GM19467 (cell line): ENCODE data around the gene ACSM6.

Experiments
- ATAC-seq: cut with Tn5 transposase; IDR thresholded peaks from one replicate; pipeline ENCODE4 v1.9.1; 2021; ENCODE audit warnings: mild to moderate bottlenecking, moderate library complexity; ENCODE audit not compliant: unreplicated experiment

The ACSM6 gene

GRCh38 chr10:95243318-95243617, 49.2 kb downstream of the ACSM6 start:
- no peak for ATAC-seq

GRCh38 chr10:95244152-95244551, 50.1 kb downstream of the ACSM6 start:
- ATAC-seq, result no peak

GRCh38 chr10:95245425-95246055, 51.5 kb downstream of the ACSM6 start:
- ATAC-seq, result peak; percentile 83

- ATAC-seq, result no peak
Measured at GRCh38 chr10:95246582-95247051, 52.6 kb downstream of the ACSM6 start.

GRCh38 chr10:95247200-95247880, 53.3 kb downstream of the ACSM6 start:
- ATAC-seq, result no peak

- ATAC-seq, result no peak
Measured at GRCh38 chr10:95247881-95248583, 54.0 kb downstream of the ACSM6 start.

GRCh38 chr10:95248989-95249388, 55.0 kb downstream of the ACSM6 start:
- no peak for ATAC-seq

GRCh38 chr10:95249467-95249866, 55.4 kb downstream of the ACSM6 start:
- ATAC-seq, result no peak

GRCh38 chr10:95250856-95251255, 56.8 kb downstream of the ACSM6 start:
- no peak for ATAC-seq

GRCh38 chr10:95253007-95253406, 59.0 kb downstream of the ACSM6 start:
- no peak for ATAC-seq

- ATAC-seq, result no peak
Measured at GRCh38 chr10:95253686-95254085, 59.6 kb downstream of the ACSM6 start.

- ATAC-seq, result no peak
Measured at GRCh38 chr10:95254629-95255028, 60.6 kb downstream of the ACSM6 start.

- no peak for ATAC-seq
Measured at GRCh38 chr10:95256268-95256667, 62.2 kb downstream of the ACSM6 start.

GRCh38 chr10:95257849-95258248, 63.8 kb downstream of the ACSM6 start:
- no peak for ATAC-seq

- no peak for ATAC-seq
Measured at GRCh38 chr10:95260397-95260881, 66.4 kb downstream of the ACSM6 start.

GRCh38 chr10:95260909-95261552, 67.0 kb downstream of the ACSM6 start:
- ATAC-seq, result no peak

- ATAC-seq, result no peak
Measured at GRCh38 chr10:95261926-95262325, 67.9 kb downstream of the ACSM6 start.

- ATAC-seq, result no peak
Measured at GRCh38 chr10:95262763-95263518, 68.9 kb downstream of the ACSM6 start.

GRCh38 chr10:95263864-95264226, 69.8 kb downstream of the ACSM6 start:
- no peak for ATAC-seq

- ATAC-seq, result no peak
Measured at GRCh38 chr10:95264227-95265051, 70.4 kb downstream of the ACSM6 start.
